ENCODE measurements around the gene ACOX1. TPM values are rescaled to one million over a fixed set of nuclear protein-coding genes. Genes with fewer than 3 reads are reported as not detected.
A peak's percentile ranks its signal among the peaks of the same experiment; 100 is the strongest.

The ACOX1 gene
- total RNA-seq, 4 donors from 2014 or later, result 33.7 to 44.4 (median 39.1) TPM

DNA sequence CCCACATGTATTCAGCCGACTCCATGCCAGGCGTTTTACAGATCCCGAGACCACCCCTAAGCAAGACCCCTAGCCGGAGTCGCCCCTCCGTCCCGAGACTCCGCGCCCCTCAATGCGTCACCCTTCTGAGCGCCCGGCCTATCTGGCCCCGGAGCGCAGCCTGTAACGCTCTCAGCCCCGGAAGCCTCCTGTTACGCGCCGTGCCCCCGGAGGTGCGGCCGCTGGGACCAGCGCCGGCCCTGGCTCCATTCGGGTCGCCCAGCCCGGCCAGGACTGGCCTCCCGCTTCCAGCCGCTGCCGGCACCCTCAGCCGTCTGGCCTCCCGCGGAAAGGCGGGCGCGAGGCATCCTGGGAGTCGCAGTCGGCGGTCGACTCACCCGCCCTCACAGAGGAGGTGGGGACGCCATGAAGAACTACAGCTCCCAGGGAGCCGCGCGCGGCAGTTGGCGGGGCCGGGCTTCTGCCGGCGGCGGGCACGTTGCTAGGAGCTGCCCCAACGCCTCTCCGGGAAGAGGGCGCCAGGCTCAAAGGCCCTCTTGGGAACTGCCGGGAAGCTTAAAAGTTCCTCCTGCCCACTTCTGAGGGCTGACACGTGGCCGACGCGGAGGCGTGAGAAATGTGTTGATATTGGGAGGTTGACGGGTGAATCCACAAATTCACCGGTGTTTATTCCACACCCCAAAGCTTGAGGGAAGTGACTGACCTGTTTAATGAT lies 38.1 kb downstream of the ACOX1 start, which contains the start of gene FBF1:
Gene FBF1 (minus strand): TSS at position 316 of the 715 bp plus-strand sequence. CDS start 2,893 bp downstream, outside the sequence.
- Histone ChIP-seq H3K36me3 (peaks cover 0 to 24% (median 0%) of the 10 kb centered on the region in 3 donors), H3K9me3 (no peaks in the 10 kb centered on the region), H3K27ac (peak within 1 kb of the TSS in 3 of 4 donors; percentile 70 to 86 (median 84)), H3K27me3 (no peaks in the 10 kb centered on the region), H3K4me3 (peak within 1 kb of the TSS; percentile 65 to 95 (median 88)), H3K4me1 (peaks cover 0 to 18% (median 12%) of the 10 kb centered on the region in 4 donors)
- peak; percentile 77 to 80 for DNase-seq (ENCODE audit: low spot score in 2 of 2)
- 0 to 1% methylated on average over 39 to 49 of the region's 63 CpGs for WGBS, 2 donors
- TF ChIP-seq, protein P1, sequence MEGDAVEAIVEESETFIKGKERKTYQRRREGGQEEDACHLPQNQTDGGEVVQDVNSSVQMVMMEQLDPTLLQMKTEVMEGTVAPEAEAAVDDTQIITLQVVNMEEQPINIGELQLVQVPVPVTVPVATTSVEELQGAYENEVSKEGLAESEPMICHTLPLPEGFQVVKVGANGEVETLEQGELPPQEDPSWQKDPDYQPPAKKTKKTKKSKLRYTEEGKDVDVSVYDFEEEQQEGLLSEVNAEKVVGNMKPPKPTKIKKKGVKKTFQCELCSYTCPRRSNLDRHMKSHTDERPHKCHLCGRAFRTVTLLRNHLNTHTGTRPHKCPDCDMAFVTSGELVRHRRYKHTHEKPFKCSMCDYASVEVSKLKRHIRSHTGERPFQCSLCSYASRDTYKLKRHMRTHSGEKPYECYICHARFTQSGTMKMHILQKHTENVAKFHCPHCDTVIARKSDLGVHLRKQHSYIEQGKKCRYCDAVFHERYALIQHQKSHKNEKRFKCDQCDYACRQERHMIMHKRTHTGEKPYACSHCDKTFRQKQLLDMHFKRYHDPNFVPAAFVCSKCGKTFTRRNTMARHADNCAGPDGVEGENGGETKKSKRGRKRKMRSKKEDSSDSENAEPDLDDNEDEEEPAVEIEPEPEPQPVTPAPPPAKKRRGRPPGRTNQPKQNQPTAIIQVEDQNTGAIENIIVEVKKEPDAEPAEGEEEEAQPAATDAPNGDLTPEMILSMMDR (IDR thresholded peaks at IDR 0.05), result peak in 1 of 5 experiments; percentile 31
- TF ChIP-seq EP300 (IDR thresholded peaks at IDR 0.05) (peak; percentile 87 to 89), POLR2A (IDR thresholded peaks at IDR 0.05) (peak; percentile 28 to 72)

DNA sequence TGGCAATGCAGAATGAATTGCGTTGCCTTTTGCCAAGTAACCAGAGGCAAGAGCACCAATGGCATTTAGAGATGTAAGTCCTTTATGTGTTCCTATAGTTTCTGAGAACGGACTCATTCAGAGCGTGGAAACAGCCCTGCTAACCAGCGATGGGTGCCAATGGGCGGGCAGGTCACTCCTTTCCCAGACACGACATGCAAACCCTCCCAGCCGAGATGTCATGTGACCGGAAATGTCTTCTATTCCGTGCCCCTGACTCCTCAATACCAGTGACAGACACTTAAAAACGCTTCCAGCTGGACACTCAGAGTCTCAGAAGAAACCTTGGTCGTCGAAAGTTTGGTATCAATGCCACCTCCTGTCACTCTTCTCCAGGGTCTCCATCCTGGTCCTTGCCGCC lies 41.3 kb downstream of the ACOX1 start:
- H3K4me1 ChIP-seq, result peaks cover 0 to 15% (median 12%) of the 10 kb centered on the region in 4 donors
- TF ChIP-seq EP300 (IDR thresholded peaks at IDR 0.05) (no peak), POLR2A (IDR thresholded peaks at IDR 0.05) (no peak)
- TF ChIP-seq, protein P1 (IDR thresholded peaks at IDR 0.05), result no peak
- no peaks in the 10 kb centered on the region for H3K9me3 ChIP-seq
- no peaks in the 10 kb centered on the region for H3K27me3 ChIP-seq
- 81 to 82% methylated on average over 13 of the region's 13 CpGs for WGBS, 2 donors
- no peaks in the 10 kb centered on the region for H3K36me3 ChIP-seq
- no peak overlapping the region for H3K4me3 ChIP-seq
- no peak for DNase-seq (ENCODE audit: low spot score in 2 of 2)
- H3K27ac ChIP-seq, result no peak overlapping the region

DNA sequence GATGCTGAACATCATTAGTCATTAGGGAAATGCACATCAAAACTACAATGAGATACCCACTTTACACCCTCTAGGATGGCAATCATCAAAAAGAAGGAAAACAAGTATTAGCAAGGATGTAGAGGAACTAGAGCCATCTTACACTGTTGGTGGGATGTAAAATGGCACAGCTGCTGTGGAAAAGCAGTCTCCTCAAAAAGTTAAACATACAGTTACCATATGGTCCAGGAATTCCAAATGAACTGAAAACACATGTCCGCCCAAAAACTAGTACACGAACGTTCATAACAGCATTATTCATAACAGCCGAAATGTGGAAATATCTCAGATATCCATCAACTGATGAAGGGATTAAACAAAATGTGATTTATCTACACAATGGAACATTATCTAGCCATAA lies 45.2 kb downstream of the ACOX1 start:
- Histone ChIP-seq H3K36me3 (no peaks in the 10 kb centered on the region), H3K27me3 (no peaks in the 10 kb centered on the region), H3K9me3 (no peaks in the 10 kb centered on the region), H3K27ac (no peak overlapping the region), H3K4me1 (no peaks in the 10 kb centered on the region), H3K4me3 (no peak overlapping the region)
- no peak for DNase-seq (ENCODE audit: low spot score in 2 of 2)
- 46 to 61% methylated on average over 4 of the region's 4 CpGs for WGBS, 2 donors
- TF ChIP-seq EP300 (IDR thresholded peaks at IDR 0.05) (no peak), POLR2A (IDR thresholded peaks at IDR 0.05) (no peak)
- TF ChIP-seq, protein P1 (IDR thresholded peaks at IDR 0.05), result no peak

DNA sequence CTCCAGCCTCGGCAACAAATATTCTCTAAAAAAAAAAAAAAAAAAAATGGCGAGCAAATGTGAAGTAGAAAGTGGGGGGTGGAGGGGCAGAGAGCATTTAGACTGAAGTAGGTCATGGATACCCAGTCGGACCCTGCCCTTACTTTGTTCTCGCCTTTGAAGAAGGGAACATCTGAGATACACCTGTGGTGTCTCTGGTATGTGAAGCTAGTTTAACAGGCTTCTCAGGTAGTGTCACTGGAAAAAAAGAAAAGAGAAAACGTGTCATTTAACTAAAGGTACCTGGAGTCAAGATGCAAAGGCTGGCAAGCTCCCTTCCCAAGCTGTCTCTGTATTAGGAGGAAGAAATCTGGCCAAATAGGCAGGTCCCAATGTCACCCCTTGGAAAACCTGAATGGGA lies 46.1 kb downstream of the ACOX1 start:
- DNase-seq (ENCODE audit: low spot score in 2 of 2), result no peak
- no peaks in the 10 kb centered on the region for H3K27me3 ChIP-seq
- TF ChIP-seq POLR2A (IDR thresholded peaks at IDR 0.05), result no peak
- TF ChIP-seq EP300 (IDR thresholded peaks at IDR 0.05), result no peak
- TF ChIP-seq, protein P1 (IDR thresholded peaks at IDR 0.05), result no peak
- 94% methylated on average over 5 of the region's 5 CpGs for WGBS, 2 donors
- no peaks in the 10 kb centered on the region for H3K9me3 ChIP-seq
- H3K27ac ChIP-seq, result no peak overlapping the region
- no peak overlapping the region for H3K4me3 ChIP-seq
- no peaks in the 10 kb centered on the region for H3K36me3 ChIP-seq
- H3K4me1 ChIP-seq, result no peaks in the 10 kb centered on the region

DNA sequence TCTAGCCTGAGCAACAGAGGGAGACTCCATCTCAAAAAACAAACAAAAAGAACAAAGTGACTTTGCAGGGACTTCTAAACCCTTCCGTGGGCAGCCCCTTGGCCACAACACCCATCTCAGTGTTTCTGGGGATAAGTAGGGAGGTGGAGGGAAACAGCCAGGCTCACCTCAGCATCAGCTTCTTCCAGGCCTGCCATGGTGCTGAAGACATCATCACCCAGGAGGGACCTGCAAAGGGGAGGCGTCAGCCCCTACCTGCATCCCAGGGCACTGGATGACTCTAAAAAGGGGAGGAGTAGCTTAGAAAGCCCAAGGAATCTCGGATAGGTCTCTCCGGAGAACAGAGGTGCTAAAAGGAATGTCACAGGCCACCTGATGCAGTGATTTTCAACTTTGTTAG lies 47.9 kb downstream of the ACOX1 start:
- H3K36me3 ChIP-seq, result peaks cover 0 to 14% (median 0%) of the 10 kb centered on the region in 3 donors
- TF ChIP-seq POLR2A (IDR thresholded peaks at IDR 0.05) (no peak), EP300 (IDR thresholded peaks at IDR 0.05) (no peak)
- TF ChIP-seq, protein P1 (IDR thresholded peaks at IDR 0.05), result no peak
- H3K4me3 ChIP-seq, result no peak overlapping the region
- no peak overlapping the region for H3K27ac ChIP-seq
- WGBS, 2 donors, result 90 to 92% methylated on average over 4 of the region's 4 CpGs
- H3K4me1 ChIP-seq, result no peaks in the 10 kb centered on the region
- no peak for DNase-seq (ENCODE audit: low spot score in 2 of 2)
- H3K27me3 ChIP-seq, result no peaks in the 10 kb centered on the region
- H3K9me3 ChIP-seq, result no peaks in the 10 kb centered on the region
